Measurements from ENCODE around the gene DENND5B.
A peak's percentile ranks its signal among the peaks of the same experiment; 100 is the strongest.

DENND5B gene

GRCh38 chr12:31370531-31371255 is 220.2 kb downstream of the DENND5B start:
- H3K4me3 Mint-ChIP-seq, result peak overlapping the region; percentile 74
- H3K4me1 Mint-ChIP-seq, result peaks cover 53% of the 10 kb centered on the region
- H3K36me3 Mint-ChIP-seq (ENCODE audit: low read depth), result no peaks in the 10 kb centered on the region
- no peaks in the 10 kb centered on the region for H3K9me3 Mint-ChIP-seq
- DNase-seq, result peak; percentile 50
- peak overlapping the region; percentile 100 for H3K27ac Mint-ChIP-seq
- H3K27me3 Mint-ChIP-seq (ENCODE audit: low read depth, poor library complexity), result peaks cover 6% of the 10 kb centered on the region
- TF ChIP-seq, protein P1, sequence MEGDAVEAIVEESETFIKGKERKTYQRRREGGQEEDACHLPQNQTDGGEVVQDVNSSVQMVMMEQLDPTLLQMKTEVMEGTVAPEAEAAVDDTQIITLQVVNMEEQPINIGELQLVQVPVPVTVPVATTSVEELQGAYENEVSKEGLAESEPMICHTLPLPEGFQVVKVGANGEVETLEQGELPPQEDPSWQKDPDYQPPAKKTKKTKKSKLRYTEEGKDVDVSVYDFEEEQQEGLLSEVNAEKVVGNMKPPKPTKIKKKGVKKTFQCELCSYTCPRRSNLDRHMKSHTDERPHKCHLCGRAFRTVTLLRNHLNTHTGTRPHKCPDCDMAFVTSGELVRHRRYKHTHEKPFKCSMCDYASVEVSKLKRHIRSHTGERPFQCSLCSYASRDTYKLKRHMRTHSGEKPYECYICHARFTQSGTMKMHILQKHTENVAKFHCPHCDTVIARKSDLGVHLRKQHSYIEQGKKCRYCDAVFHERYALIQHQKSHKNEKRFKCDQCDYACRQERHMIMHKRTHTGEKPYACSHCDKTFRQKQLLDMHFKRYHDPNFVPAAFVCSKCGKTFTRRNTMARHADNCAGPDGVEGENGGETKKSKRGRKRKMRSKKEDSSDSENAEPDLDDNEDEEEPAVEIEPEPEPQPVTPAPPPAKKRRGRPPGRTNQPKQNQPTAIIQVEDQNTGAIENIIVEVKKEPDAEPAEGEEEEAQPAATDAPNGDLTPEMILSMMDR (IDR thresholded peaks at IDR 0.05), result no peak

DNA sequence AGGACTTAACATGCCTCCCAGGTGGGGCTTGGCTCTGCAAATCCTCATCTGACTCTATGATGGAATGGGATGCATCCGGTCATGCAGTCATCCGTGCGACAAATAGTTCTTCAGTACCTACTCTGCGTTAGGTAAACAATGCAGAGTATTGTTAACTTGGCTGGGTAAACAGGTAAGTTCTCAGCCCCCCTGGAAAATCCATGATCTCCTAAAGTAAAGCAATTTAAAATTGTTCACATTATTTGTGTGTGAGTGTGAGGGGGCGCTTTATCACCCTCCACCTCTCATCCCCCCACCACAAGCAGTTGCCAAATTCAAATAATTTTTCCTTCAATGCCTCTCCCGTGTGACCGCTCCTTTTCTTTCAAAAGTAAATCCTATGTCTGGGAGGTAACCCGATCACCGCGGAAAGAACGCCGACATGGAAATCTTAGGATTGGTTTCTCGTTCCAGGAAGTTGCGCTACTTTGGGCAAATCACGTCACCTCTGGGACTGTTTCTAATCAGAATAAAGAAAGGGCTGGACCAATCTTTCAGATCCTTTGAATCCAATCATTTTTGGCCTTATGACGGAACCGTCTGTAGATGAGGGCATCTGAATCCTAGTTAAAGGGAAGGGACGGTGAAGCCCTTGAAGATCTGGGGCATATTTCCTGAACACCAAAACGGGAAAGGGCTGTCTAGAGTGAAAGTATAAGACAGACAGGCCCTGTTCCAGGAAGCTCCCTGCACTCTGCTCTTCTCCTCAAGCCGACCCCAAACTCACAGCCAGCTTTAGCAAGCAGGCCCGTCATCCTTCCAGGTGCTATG is 221.0 kb downstream of the DENND5B start:
- Mint-ChIP-seq H3K36me3 (ENCODE audit: low read depth) (peaks cover 4% of the 10 kb centered on the region), H3K9me3 (peaks cover 3% of the 10 kb centered on the region), H3K27me3 (ENCODE audit: low read depth, poor library complexity) (peaks cover 6% of the 10 kb centered on the region), H3K4me3 (peak overlapping the region; percentile 74), H3K4me1 (peaks cover 57% of the 10 kb centered on the region), H3K27ac (peak overlapping the region; percentile 100)
- peak; percentile 44 for DNase-seq
- TF ChIP-seq, protein P1 (IDR thresholded peaks at IDR 0.05), result no peak

DNA sequence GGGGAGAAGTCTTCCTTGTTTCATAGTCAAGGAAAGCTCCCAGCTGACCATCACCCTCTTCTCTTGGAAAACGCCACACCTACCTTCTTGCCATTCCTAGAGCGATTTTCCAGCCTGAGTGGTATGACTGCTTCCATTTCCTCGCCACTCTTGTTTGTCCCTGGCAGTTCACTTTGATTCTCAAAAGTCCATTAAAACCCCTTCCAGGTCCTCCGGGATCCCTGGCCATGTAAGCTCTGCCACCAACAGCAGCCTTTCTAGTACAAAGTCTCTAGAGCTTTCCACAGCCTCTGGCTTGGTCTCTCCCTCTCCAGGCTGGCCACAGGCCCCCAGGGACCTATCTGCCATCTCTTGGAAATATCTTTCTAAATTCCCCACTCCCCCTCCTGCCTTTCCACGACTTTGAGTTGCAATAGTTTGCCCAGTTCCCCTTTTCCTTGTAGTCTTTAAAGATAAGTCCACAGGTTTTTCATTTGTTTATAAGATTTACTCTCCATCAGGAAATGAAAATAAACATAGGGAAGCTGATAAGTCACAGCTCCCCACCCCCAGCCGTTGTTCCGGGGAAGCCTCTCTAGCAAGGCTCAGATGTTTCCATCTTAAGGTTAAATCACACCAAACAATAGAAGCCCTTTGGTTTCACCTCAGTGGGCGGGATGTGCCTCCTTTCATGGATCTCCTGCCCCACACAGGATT is 222.1 kb downstream of the DENND5B start:
- peak overlapping the region; percentile 100 for H3K27ac Mint-ChIP-seq
- peaks cover 6% of the 10 kb centered on the region for H3K9me3 Mint-ChIP-seq
- DNase-seq, result no peak
- H3K27me3 Mint-ChIP-seq (ENCODE audit: low read depth, poor library complexity), result peaks cover 11% of the 10 kb centered on the region
- TF ChIP-seq, protein P1 (IDR thresholded peaks at IDR 0.05), result no peak
- peaks cover 7% of the 10 kb centered on the region for H3K36me3 Mint-ChIP-seq (ENCODE audit: low read depth)
- peaks cover 63% of the 10 kb centered on the region for H3K4me1 Mint-ChIP-seq
- H3K4me3 Mint-ChIP-seq, result peak overlapping the region; percentile 74

- Mint-ChIP-seq H3K36me3 (ENCODE audit: low read depth) (peaks cover 7% of the 10 kb centered on the region), H3K4me3 (no peak overlapping the region), H3K9me3 (peaks cover 6% of the 10 kb centered on the region), H3K27me3 (ENCODE audit: low read depth, poor library complexity) (peaks cover 19% of the 10 kb centered on the region), H3K27ac (no peak overlapping the region), H3K4me1 (peaks cover 68% of the 10 kb centered on the region)
- no peak for DNase-seq
- TF ChIP-seq, protein P1 (IDR thresholded peaks at IDR 0.05), result no peak
Observed at GRCh38 chr12:31366104-31366621, 224.8 kb downstream of the DENND5B start.

GRCh38 chr12:31363831-31364230 is 227.1 kb downstream of the DENND5B start:
- H3K36me3 Mint-ChIP-seq (ENCODE audit: low read depth), result peaks cover 7% of the 10 kb centered on the region
- peaks cover 55% of the 10 kb centered on the region for H3K4me1 Mint-ChIP-seq
- peak overlapping the region; percentile 86 for H3K27ac Mint-ChIP-seq
- H3K27me3 Mint-ChIP-seq (ENCODE audit: low read depth, poor library complexity), result peaks cover 23% of the 10 kb centered on the region
- peaks cover 11% of the 10 kb centered on the region for H3K9me3 Mint-ChIP-seq
- no peak overlapping the region for H3K4me3 Mint-ChIP-seq
- TF ChIP-seq, protein P1 (IDR thresholded peaks at IDR 0.05), result no peak
- DNase-seq, result peak; percentile 34
